Stimulated activated naive B cell treated with anti-CD40 and anti-IgM and Interleukin-4, amounts not matched to agents 10 μg/mL and 1 μg/mL and 100 μg/mL, for 72 hours (primary cell): ENCODE measurements around the gene PRRC2B.
"Not testable (repeated sequence)": the region's sequence is repeated elsewhere in the genome, so short reads cannot be mapped to it uniquely, and the experiment has no call there.

Experiments
- ATAC-seq, 2 donors: fragments of 150-1000 bp; cut with Tn5 transposase; replicated peaks; 2 replicates each; pipeline ENCODE4 v1.10.0; 2021; ENCODE audit warnings: moderate library complexity in 1 of 2
- DNase-seq: peaks from one replicate; pipeline ENCODE4 v3.0.0; 2021
- H3K27ac Mint-ChIP-seq: one replicate; pipeline ENCODE4 v1.8.0; 2022; ENCODE audit warnings: mild to moderate bottlenecking, mixed read lengths
- H3K27me3 Mint-ChIP-seq, 2 donors: one replicate each; pipeline ENCODE4 v1.8.0; 2022; ENCODE audit warnings: mixed read lengths in 2 of 2
- H3K36me3 Mint-ChIP-seq, 2 donors: one replicate each; pipeline ENCODE4 v1.8.0; 2022; ENCODE audit warnings: mixed read lengths in 2 of 2, mild to moderate bottlenecking in 1 of 2
- H3K4me1 Mint-ChIP-seq, 2 donors: one replicate each; pipeline ENCODE4 v1.8.0; 2022; ENCODE audit warnings: mixed read lengths in 2 of 2, mild to moderate bottlenecking in 1 of 2
- H3K4me3 Mint-ChIP-seq, 2 donors: one replicate each; pipeline ENCODE4 v1.8.0; 2022; ENCODE audit warnings: mild to moderate bottlenecking in 2 of 2, mixed read lengths in 2 of 2, moderate library complexity in 1 of 2
- H3K9me3 Mint-ChIP-seq, 2 donors: one replicate each; pipeline ENCODE4 v1.8.0; 2022; ENCODE audit warnings: mixed read lengths in 2 of 2, mild to moderate bottlenecking in 1 of 2

The PRRC2B gene

DNA sequence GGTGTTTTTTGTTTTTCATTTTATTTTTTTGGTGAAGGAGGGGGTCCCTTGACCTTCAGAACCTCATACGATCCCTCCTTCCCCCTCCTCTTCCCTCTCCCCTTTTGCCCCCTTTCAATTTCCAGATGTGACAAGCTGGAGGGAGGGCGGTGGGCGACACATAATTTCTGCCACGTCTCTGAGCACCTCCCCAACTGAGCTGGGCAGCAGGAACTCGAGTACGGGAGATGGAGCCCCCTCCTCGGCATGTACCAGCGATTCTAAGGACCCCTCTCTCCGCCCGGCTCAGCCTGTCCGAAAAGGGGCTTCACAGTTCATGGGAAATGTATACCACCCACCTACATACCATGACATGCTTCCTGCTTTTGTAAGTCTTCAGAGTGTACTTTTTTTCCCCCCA, 52.4 kb downstream of the PRRC2B start:
- ATAC-seq = no peak

DNA sequence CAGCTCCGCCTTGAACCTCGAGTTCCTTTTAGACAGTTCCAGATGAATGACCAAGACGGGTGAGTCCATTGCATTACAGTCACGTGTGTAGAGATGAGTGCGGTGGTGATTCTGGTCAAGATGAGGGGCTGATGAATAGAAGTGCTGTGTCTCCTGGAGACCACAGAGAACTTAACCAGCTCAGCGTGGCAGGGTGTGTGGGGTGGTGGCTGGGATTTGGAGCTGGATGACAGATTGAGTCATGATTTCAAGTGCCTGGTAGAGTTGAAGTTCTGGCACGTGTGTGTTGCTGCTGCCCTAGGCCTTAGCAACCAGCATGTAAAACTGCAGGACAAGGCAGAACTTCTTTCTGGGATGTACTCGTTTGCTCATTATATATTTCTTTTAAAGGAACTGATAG, 53.3 kb downstream of the PRRC2B start:
- DNase-seq (no peak), ATAC-seq (no peak)
- Mint-ChIP-seq H3K4me1 (peaks cover 12 to 21% of the 10 kb centered on the region in 2 donors), H3K27me3 (no peaks in the 10 kb centered on the region), H3K36me3 (peaks cover 59 to 64% of the 10 kb centered on the region in 2 donors), H3K4me3 (no peak overlapping the region), H3K9me3 (no peaks in the 10 kb centered on the region), H3K27ac (peak overlapping the region; percentile 76)

More for the DNA sequence above, 52.4 kb downstream of the PRRC2B start:
- peak overlapping the region; percentile 62 for H3K27ac Mint-ChIP-seq
- H3K36me3 Mint-ChIP-seq = peaks cover 60 to 67% of the 10 kb centered on the region in 2 donors
- H3K27me3 Mint-ChIP-seq = no peaks in the 10 kb centered on the region
- H3K4me1 Mint-ChIP-seq = peaks cover 17 to 30% of the 10 kb centered on the region in 2 donors
- H3K4me3 Mint-ChIP-seq = no peak overlapping the region
- DNase-seq = no peak
- H3K9me3 Mint-ChIP-seq = no peaks in the 10 kb centered on the region

DNA sequence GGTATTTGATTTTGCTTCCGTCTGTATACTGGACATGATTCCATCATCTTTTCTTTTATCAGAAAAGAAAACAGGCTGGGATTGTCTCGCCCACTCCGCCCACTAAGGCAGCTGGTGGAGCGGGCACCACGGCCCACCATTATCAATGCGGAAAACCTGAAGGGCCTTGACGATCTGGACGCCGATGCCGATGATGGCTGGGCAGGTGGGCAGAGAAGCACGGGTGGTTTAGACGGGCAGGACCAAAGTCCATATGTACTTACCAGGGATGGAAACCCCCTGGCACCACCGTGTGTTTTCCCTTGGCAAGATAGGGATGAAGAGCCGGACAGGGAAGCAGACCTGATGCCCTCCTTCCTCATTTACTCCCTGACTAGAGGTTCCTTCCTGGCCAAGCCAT, 53.7 kb downstream of the PRRC2B start:
- Mint-ChIP-seq H3K4me1 (peaks cover 8 to 16% of the 10 kb centered on the region in 2 donors), H3K27ac (peak overlapping the region; percentile 39), H3K9me3 (no peaks in the 10 kb centered on the region), H3K4me3 (no peak overlapping the region), H3K36me3 (peaks cover 58 to 65% of the 10 kb centered on the region in 2 donors), H3K27me3 (no peaks in the 10 kb centered on the region)
- ATAC-seq (no peak), DNase-seq (no peak)

DNA sequence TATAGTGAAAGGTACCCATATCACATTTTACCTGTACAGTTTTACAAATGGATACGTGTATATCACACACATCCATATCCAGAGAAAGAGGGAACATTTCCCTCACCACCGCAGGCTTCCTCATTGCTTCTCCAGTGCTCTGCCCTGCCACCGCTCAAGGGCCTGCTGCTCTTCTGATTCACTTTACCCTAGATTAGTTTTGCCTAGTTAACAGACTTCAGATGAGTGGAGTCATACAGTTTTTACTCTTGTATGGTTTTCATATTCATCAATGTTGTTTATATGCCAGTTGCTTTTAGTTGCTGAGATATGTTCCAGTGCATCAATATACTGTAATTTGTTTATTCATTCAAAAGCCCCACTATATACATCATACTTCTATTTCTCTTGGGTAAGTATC, 54.9 kb downstream of the PRRC2B start:
- ATAC-seq (no peak), DNase-seq (no peak)
- peaks cover 61 to 68% of the 10 kb centered on the region in 2 donors for H3K36me3 Mint-ChIP-seq
- H3K27me3 Mint-ChIP-seq = no peaks in the 10 kb centered on the region
- no peaks in the 10 kb centered on the region for H3K9me3 Mint-ChIP-seq
- no peak overlapping the region for H3K4me3 Mint-ChIP-seq
- peak overlapping the region; percentile 78 for H3K27ac Mint-ChIP-seq
- H3K4me1 Mint-ChIP-seq = peaks cover 7 to 15% of the 10 kb centered on the region in 2 donors

DNA sequence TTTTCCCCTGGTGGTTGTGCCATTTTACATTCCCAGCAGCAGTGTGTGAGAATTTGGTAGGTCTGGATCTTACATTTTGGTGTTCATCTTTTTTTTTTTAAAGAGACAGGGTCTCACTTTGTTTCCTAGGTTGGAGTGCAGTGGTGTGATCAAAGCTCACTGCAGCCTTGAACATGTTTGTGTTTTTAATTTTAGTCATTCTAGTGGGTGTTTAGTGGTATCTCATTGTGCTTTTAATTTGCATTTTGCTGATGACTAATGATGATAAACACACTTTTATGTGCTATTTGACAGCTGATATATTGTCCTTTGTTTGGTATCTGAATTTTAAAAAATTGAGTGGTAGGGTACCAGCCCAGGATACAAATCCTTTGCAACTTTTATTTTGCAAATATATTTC, 55.4 kb downstream of the PRRC2B start:
- ATAC-seq (no peak), DNase-seq (no peak)
- H3K36me3 Mint-ChIP-seq = peaks cover 60 to 67% of the 10 kb centered on the region in 2 donors
- H3K4me3 Mint-ChIP-seq = no peak overlapping the region
- H3K9me3 Mint-ChIP-seq = no peaks in the 10 kb centered on the region
- H3K27me3 Mint-ChIP-seq = no peaks in the 10 kb centered on the region
- peaks cover 7 to 15% of the 10 kb centered on the region in 2 donors for H3K4me1 Mint-ChIP-seq
- peak overlapping the region; percentile 78 for H3K27ac Mint-ChIP-seq

DNA sequence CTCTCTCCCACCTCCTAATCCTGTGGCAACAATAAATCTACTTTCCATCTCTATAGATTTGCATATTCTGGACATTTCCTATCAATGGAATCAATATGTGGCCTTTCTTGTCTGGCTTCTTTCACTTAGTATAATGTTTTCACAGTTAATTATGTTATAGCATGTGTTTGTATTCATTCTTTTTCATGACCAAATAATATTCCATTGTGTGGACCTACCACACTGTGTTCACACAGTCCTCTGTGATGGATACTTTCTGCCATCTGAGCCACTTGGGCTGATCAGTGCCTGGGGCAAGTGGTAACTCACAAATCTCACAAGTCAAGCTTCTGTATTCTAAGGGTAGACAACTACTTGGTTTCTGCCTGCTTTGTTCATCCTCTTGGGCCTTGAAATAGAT, 60.1 kb downstream of the PRRC2B start:
- DNase-seq = no peak
- ATAC-seq = no peak
- Mint-ChIP-seq H3K27ac (no peak overlapping the region), H3K4me1 (peaks cover 0 to 10% of the 10 kb centered on the region in 2 donors), H3K4me3 (no peak overlapping the region), H3K27me3 (no peaks in the 10 kb centered on the region), H3K9me3 (no peaks in the 10 kb centered on the region), H3K36me3 (peaks cover 41 to 57% of the 10 kb centered on the region in 2 donors)

DNA sequence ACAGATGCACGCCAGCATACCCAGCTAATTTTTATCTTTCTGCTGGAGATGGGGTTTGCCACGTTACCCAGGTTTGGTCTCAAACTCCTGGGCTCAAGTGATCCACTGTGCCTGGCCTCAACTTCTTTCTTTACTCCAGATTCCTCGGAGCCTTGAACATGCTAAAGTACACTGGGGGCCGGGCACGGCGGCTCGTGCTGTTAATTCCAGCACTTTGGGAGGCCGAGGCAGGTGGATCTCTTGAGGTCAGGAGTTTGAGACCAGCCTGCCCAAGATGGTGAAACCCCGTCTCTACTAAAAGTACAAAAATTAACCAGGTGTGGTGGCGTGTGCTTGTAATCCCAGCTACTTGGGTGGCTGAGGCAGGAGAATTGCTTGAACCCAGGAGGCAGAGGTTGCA, 61.8 kb downstream of the PRRC2B start:
- not testable (repeated sequence) for H3K27ac Mint-ChIP-seq, H3K9me3 Mint-ChIP-seq, H3K27me3 Mint-ChIP-seq, ATAC-seq, DNase-seq, H3K4me3 Mint-ChIP-seq
- peaks cover 0 to 12% of the 10 kb centered on the region in 2 donors for H3K4me1 Mint-ChIP-seq
- H3K36me3 Mint-ChIP-seq = peaks cover 41 to 62% of the 10 kb centered on the region in 2 donors

DNA sequence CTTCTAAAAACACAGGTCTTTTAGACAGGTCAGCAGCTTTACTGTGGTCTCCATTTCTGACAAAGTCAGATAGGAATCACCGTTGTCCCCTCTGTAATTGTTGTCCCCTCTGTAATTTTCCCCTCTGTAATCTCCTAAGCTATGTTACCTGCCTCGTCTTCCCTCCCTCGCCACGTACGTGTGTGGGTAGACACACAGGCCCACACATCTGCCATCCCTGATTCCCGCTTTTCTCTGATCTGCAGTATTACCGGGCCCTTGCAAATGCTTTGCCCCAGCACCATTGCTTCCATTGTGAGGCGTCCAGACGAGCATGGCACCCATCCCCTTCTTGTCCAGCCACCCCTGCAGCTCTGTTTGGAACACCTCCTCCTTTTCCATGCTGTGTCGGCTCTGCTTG, 63.9 kb downstream of the PRRC2B start:
- ATAC-seq = no peak
- H3K27me3 Mint-ChIP-seq = no peaks in the 10 kb centered on the region
- H3K9me3 Mint-ChIP-seq = no peaks in the 10 kb centered on the region
- peaks cover 0 to 18% of the 10 kb centered on the region in 2 donors for H3K4me1 Mint-ChIP-seq
- no peak overlapping the region for H3K4me3 Mint-ChIP-seq
- no peak for DNase-seq
- peaks cover 49 to 66% of the 10 kb centered on the region in 2 donors for H3K36me3 Mint-ChIP-seq
- H3K27ac Mint-ChIP-seq = peak overlapping the region; percentile 3

DNA sequence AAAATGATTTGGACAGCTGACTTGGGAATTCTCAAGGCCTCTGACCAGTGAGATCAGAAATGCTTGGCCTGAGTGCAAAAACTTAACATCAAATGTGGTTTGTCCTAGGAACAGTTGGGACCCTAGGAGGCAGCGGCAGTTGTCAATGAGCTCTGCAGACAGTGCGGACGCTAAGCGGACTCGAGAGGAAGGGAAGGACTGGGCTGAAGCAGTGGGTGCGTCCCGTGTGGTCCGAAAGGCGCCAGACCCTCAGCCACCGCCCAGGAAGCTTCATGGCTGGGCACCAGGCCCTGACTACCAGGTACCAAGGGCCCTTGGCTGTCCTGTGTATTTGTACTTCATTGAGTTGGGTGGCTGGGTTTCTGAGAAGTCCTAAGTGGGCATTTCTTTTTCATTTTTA, 65.2 kb downstream of the PRRC2B start:
- no peak for DNase-seq
- peak overlapping the region; percentile 81 for H3K27ac Mint-ChIP-seq

DNA sequence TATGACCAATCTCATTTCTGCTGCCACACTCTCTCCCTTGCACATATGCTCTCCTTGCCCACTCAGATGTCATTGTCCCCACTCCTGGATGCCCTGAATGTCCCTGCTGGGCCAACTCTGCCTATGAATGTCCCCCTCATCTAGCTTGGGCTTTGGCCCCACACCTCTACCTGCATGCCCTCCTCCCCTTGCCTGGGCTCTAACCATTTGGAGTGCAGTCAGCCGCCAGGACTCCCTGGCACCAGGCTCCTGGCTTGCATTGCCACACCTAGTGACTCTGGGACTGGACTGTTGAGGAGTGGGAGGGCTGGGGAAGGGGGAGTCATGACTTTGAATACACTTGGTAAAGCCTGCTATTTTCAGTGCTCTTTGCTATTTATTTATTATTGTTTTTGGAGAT, 67.3 kb downstream of the PRRC2B start:
- no peaks in the 10 kb centered on the region for H3K27me3 Mint-ChIP-seq
- peaks cover 46 to 68% of the 10 kb centered on the region in 2 donors for H3K36me3 Mint-ChIP-seq
- peak overlapping the region; percentile 11 for H3K27ac Mint-ChIP-seq
- no peak for DNase-seq
- no peak for ATAC-seq
- peaks cover 0 to 18% of the 10 kb centered on the region in 2 donors for H3K4me1 Mint-ChIP-seq
- no peaks in the 10 kb centered on the region for H3K9me3 Mint-ChIP-seq
- H3K4me3 Mint-ChIP-seq = no peak overlapping the region

More for the DNA sequence above, 65.2 kb downstream of the PRRC2B start:
- H3K4me1 Mint-ChIP-seq = peaks cover 0 to 18% of the 10 kb centered on the region in 2 donors
- no peak for ATAC-seq
- H3K27me3 Mint-ChIP-seq = no peaks in the 10 kb centered on the region
- H3K9me3 Mint-ChIP-seq = no peaks in the 10 kb centered on the region
- H3K4me3 Mint-ChIP-seq = no peak overlapping the region
- H3K36me3 Mint-ChIP-seq = peaks cover 42 to 64% of the 10 kb centered on the region in 2 donors

DNA sequence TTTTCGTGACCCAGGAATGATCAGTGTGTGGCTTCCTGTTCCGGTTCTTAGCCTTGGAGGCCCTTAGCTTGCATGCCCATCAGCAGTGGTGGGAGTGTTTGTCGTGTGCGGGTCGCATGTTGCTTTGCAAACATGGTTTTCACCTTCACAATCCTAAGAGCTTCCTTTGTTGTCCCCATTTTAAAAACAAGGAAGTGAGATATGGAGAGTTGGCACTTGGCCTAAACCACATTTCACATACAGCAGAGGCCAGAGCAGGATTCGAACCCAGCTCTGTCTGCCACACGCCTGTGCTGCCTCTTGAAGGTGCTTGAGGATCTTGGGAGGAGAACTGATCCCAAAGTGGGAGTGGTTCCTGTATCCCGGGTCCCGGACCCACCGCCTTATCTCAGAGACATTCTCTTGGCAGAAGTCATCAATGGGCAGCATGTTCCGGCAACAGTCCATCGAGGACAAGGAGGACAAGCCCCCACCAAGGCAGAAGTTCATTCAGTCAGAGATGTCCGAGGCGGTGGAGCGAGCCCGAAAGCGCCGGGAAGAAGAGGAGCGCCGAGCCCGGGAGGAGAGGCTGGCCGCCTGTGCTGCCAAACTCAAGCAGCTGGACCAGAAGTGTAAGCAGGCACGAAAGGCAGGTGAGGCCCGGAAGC, 70.6 kb downstream of the PRRC2B start:
- no peak for DNase-seq
- Mint-ChIP-seq H3K4me1 (peaks cover 0 to 12% of the 10 kb centered on the region in 2 donors), H3K36me3 (peaks cover 48 to 69% of the 10 kb centered on the region in 2 donors), H3K27me3 (no peaks in the 10 kb centered on the region), H3K27ac (peak overlapping the region; percentile 73), H3K4me3 (peak overlapping the region in 1 of 2 donors; percentile 38), H3K9me3 (no peaks in the 10 kb centered on the region)
- ATAC-seq = peak in 1 of 2 donors; percentile 33

DNA sequence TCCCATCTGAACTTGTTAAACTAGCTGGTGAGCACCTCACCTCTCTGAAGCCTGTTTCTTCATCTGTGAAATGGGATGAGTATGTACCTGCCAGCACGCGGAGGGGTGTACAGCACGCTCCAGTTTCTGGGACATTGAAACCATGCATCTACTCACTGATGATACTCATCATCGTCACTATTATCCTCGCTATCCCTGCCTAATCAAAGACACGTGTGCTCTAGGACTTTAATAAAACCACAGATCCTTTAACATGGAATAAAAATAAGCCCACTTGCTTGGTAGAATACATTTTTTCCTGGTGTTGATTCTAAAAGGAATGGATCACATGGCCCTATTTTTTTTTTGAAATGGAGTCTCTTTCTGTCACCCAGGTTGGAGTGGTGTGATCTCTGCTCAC, 71.5 kb downstream of the PRRC2B start:
- Mint-ChIP-seq H3K4me1 (peaks cover 0 to 16% of the 10 kb centered on the region in 2 donors), H3K9me3 (no peaks in the 10 kb centered on the region), H3K27me3 (no peaks in the 10 kb centered on the region), H3K4me3 (no peak overlapping the region), H3K36me3 (peaks cover 51 to 72% of the 10 kb centered on the region in 2 donors), H3K27ac (no peak overlapping the region)
- DNase-seq = no peak
- ATAC-seq = no peak

DNA sequence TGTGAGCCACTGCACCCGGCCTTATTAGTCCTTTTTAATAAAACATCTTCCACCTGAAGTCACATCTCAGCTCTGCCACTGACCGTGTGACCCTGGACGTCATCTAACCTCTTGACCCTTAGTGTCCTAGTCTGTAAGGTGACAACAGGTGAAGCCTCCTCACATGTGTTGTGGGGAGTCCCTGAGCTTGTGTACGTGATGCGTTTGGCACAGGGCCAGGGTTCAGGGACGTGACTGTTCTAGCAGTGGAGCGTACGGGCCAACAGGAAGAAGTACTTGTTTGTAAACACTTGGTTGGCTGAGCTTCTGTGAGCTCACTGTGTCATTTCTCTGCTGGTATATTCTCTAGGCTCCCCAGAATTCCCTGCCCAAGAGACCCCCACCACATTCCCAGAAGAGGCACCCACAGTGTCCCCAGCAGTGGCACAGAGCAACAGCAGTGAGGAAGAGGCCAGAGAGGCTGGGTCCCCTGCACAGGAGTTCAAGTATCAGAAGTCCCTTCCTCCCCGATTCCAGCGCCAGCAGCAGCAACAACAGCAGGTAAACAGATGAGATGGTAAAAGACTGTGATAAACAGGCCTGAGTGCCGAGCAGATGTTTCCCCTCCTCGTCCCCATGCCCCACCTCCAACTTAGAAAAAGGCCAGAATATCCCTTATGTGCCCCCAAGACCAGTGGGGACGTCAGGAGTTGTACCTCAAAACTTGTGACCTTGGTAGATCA, 73.5 kb downstream of the PRRC2B start:
- H3K4me1 Mint-ChIP-seq = peaks cover 0 to 8% of the 10 kb centered on the region in 2 donors

DNA sequence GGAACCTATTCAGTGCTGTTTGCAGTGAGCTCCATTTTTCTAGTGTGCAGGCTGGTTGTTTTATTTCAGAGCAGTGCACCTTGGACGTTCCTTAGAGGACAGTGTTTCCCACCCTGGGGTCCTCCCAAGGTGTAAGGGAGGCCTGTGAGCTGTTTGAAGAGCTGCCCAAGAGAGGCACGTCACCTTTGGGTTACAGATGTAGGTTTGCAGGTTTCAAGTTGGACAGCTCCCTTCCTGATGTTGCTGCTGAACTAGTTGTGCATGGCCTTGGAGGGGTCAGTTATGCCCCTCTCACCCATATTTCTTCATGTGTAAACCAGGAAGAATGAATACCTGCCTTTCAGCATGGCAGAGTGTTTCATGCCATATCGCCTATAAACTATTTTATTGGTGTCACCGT, 74.1 kb downstream of the PRRC2B start:
- ATAC-seq = no peak
- no peaks in the 10 kb centered on the region for H3K9me3 Mint-ChIP-seq
- no peak overlapping the region for H3K4me3 Mint-ChIP-seq
- no peak for DNase-seq
- H3K4me1 Mint-ChIP-seq = peaks cover 2 to 13% of the 10 kb centered on the region in 2 donors
- H3K36me3 Mint-ChIP-seq = peaks cover 42 to 67% of the 10 kb centered on the region in 2 donors
- H3K27me3 Mint-ChIP-seq = no peaks in the 10 kb centered on the region
- peak overlapping the region; percentile 14 for H3K27ac Mint-ChIP-seq

More for the DNA sequence above, 73.5 kb downstream of the PRRC2B start:
- no peak overlapping the region for H3K4me3 Mint-ChIP-seq
- no peaks in the 10 kb centered on the region for H3K9me3 Mint-ChIP-seq
- H3K27me3 Mint-ChIP-seq = no peaks in the 10 kb centered on the region
- peaks cover 38 to 65% of the 10 kb centered on the region in 2 donors for H3K36me3 Mint-ChIP-seq
- peak overlapping the region; percentile 51 for H3K27ac Mint-ChIP-seq
- no peak for ATAC-seq
- DNase-seq = no peak

DNA sequence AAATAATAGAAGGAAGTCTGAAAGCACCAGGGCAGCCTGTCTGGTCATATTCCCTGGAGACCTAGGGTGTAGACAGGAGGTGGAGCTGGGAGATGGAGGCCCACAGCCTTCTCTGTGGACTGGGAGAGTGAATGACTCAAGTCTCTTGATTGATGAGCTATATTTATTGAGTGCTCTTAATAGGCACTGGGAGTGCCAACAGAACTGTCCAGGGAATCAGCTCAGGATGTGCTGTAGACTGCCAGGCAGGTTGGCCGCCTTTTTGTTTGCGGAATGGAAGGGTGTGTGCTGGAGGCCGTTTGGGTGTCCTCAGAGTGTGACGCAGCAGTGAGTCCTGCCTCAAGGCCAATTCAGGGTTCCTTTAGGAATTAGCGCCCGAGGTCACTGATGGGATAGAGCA, 75.5 kb downstream of the PRRC2B start:
- no peaks in the 10 kb centered on the region for H3K27me3 Mint-ChIP-seq
- H3K9me3 Mint-ChIP-seq = no peaks in the 10 kb centered on the region
- no peak overlapping the region for H3K4me3 Mint-ChIP-seq
- no peak for DNase-seq
- no peak for ATAC-seq
- peaks cover 46 to 69% of the 10 kb centered on the region in 2 donors for H3K36me3 Mint-ChIP-seq
- H3K4me1 Mint-ChIP-seq = peaks cover 2 to 16% of the 10 kb centered on the region in 2 donors
- peak overlapping the region; percentile 15 for H3K27ac Mint-ChIP-seq
